Inflammatory macrophage (primary cell): ENCODE measurements around the gene PPEF2.
"Not testable (repeated sequence)": the region's sequence is repeated elsewhere in the genome, so short reads cannot be mapped to it uniquely, and the experiment has no call there.

Experiments used
- DNase-seq, 2 donors: peaks; one replicate each; pipeline ENCODE4 v3.0.0-alpha.2; 2020 to 2022
- total RNA-seq, 18 experiments: gene quantifications; one replicate each; lab custom pipeline; 2026; ENCODE audit warnings: mixed read lengths in 6 of 18, inconsistent platforms in 2 of 18; lab: John Stamatoyannopoulos, UW

The PPEF2 gene
- total RNA-seq: 0 to 0.20 (median 0.04) reads per million in 18 experiments

GRCh38 chr4:75902352-75902751 is at the start of gene PPEF2:
PPEF2 (minus strand) TSS chr4:75902452; CDS start chr4:75896325, 6,127 bp downstream.
- DNase-seq: no peak

- DNase-seq: no peak
Observed at GRCh38 chr4:75950213-75950815, 48.1 kb upstream of the PPEF2 start.

GRCh38 chr4:75948822-75949444 is 46.7 kb upstream of the PPEF2 start:
- DNase-seq: no peak

GRCh38 chr4:75940692-75941253 is 38.5 kb upstream of the PPEF2 start, which contains the start of gene NAAA:
NAAA (minus strand) TSS chr4:75941013; CDS start chr4:75940949, 64 bp downstream.
- DNase-seq: peak; percentile 58 to 76

GRCh38 chr4:75939890-75940691 is 37.8 kb upstream of the PPEF2 start:
- DNase-seq: peak; percentile 67 to 76

GRCh38 chr4:75935628-75936027 is 33.4 kb upstream of the PPEF2 start:
- DNase-seq: no peak

- no peak for DNase-seq
Observed at GRCh38 chr4:75930152-75930551, 27.9 kb upstream of the PPEF2 start.

GRCh38 chr4:75924916-75925315 is 22.7 kb upstream of the PPEF2 start:
- not testable (repeated sequence) for DNase-seq

- no peak for DNase-seq
Observed at GRCh38 chr4:75924309-75924827, 22.1 kb upstream of the PPEF2 start.

GRCh38 chr4:75922588-75922987 is 20.3 kb upstream of the PPEF2 start:
- no peak for DNase-seq

- DNase-seq: no peak
Observed at GRCh38 chr4:75921910-75922309, 19.7 kb upstream of the PPEF2 start.

GRCh38 chr4:75920327-75920726 is 18.1 kb upstream of the PPEF2 start:
- no peak for DNase-seq

GRCh38 chr4:75919920-75920319 is 17.7 kb upstream of the PPEF2 start:
- no peak for DNase-seq

- DNase-seq: peak; percentile 12 to 19
Observed at GRCh38 chr4:75916091-75916661, 13.9 kb upstream of the PPEF2 start.

GRCh38 chr4:75912968-75913367 is 10.7 kb upstream of the PPEF2 start:
- DNase-seq: no peak

GRCh38 chr4:75910831-75911230 is 8.6 kb upstream of the PPEF2 start:
- DNase-seq: not testable (repeated sequence)

- no peak for DNase-seq
Observed at GRCh38 chr4:75909405-75909804, 7.2 kb upstream of the PPEF2 start.

- DNase-seq: peak in 1 of 2 donors; percentile 25
Observed at GRCh38 chr4:75908555-75908954, 6.3 kb upstream of the PPEF2 start.

GRCh38 chr4:75907966-75908365 is 5.7 kb upstream of the PPEF2 start:
- peak; percentile 53 to 69 for DNase-seq

- DNase-seq: no peak
Observed at GRCh38 chr4:75904076-75904475, 1.8 kb upstream of the PPEF2 start.

- no peak for DNase-seq
Observed at GRCh38 chr4:75898536-75898935, 3.7 kb downstream of the PPEF2 start.

GRCh38 chr4:75895744-75896314 is 6.4 kb downstream of the PPEF2 start:
- DNase-seq: peak; percentile 40 to 53
